ENCODE measurements around the gene SRSF12. TPM values are rescaled to one million over a fixed set of nuclear protein-coding genes. Genes with fewer than 3 reads are reported as not detected.

Gene SRSF12
- total and polyA plus RNA-seq, 8 donors: 0.37 to 1.6 (median 0.79) TPM

- FAIRE-seq: no peak
- ATAC-seq: no peak
- no peaks in the 10 kb centered on the region for H3K4me1 ChIP-seq
- intact Hi-C loops (cut with DNase I): no loop called here
- no peak overlapping the region for H3K27ac ChIP-seq
- no peak for DNase-seq
- H3K27me3 ChIP-seq: no peaks in the 10 kb centered on the region
- no peaks in the 10 kb centered on the region for H3K9me3 ChIP-seq
- WGBS, 2 donors: 59 to 80% methylated on average over 5 of the region's 5 CpGs
- no peak for TF ChIP-seq CTCF (IDR thresholded peaks at IDR 0.05)
- no peaks in the 10 kb centered on the region for H3K36me3 ChIP-seq
- H3K4me3 ChIP-seq: no peak overlapping the region
These were observed 59.2 kb downstream of the SRSF12 start for GRCh38 chr6:89058627-89059026.

- Histone ChIP-seq H3K36me3 (no peaks in the 10 kb centered on the region), H3K27ac (no peak overlapping the region), H3K4me1 (no peaks in the 10 kb centered on the region), H3K27me3 (no peaks in the 10 kb centered on the region), H3K9me3 (no peaks in the 10 kb centered on the region), H3K4me3 (no peak overlapping the region)
- intact Hi-C loops (cut with DNase I): no loop called here
- DNase-seq: no peak
- FAIRE-seq: no peak
- no peak for ATAC-seq
- 80% methylated on average over 2 of the region's 2 CpGs for WGBS, 2 donors
- TF ChIP-seq CTCF (IDR thresholded peaks at IDR 0.05): no peak
These were observed 60.1 kb downstream of the SRSF12 start for GRCh38 chr6:89057759-89058158.

- Histone ChIP-seq H3K4me3 (no peak overlapping the region), H3K27ac (no peak overlapping the region), H3K9me3 (no peaks in the 10 kb centered on the region), H3K4me1 (peaks cover 11 to 14% (median 12%) of the 10 kb centered on the region in 3 donors), H3K36me3 (no peaks in the 10 kb centered on the region), H3K27me3 (no peaks in the 10 kb centered on the region)
- no peak for ATAC-seq
- 88 to 92% methylated on average over 4 of the region's 4 CpGs for WGBS, 2 donors
- FAIRE-seq: no peak
- intact Hi-C loops (cut with DNase I): no loop called here
- DNase-seq: no peak
- no peak for TF ChIP-seq CTCF (IDR thresholded peaks at IDR 0.05)
These were observed 63.7 kb downstream of the SRSF12 start for GRCh38 chr6:89054208-89054607.

GRCh38 chr6:89051676-89052075, 66.2 kb downstream of the SRSF12 start:
- ATAC-seq: no peak
- peaks cover 11 to 20% (median 12%) of the 10 kb centered on the region in 3 donors for H3K4me1 ChIP-seq
- no peak for DNase-seq
- no peaks in the 10 kb centered on the region for H3K9me3 ChIP-seq
- 87 to 90% methylated on average over 3 of the region's 3 CpGs for WGBS, 2 donors
- no peak overlapping the region for H3K27ac ChIP-seq
- H3K4me3 ChIP-seq: no peak overlapping the region
- FAIRE-seq: no peak
- no peak for TF ChIP-seq CTCF (IDR thresholded peaks at IDR 0.05)
- intact Hi-C loops (cut with DNase I): no loop called here
- no peaks in the 10 kb centered on the region for H3K36me3 ChIP-seq
- no peaks in the 10 kb centered on the region for H3K27me3 ChIP-seq

- Histone ChIP-seq H3K36me3 (no peaks in the 10 kb centered on the region), H3K27ac (peak overlapping the region in 2 of 4 donors; percentile 31 to 80), H3K9me3 (no peaks in the 10 kb centered on the region), H3K4me3 (no peak overlapping the region), H3K27me3 (no peaks in the 10 kb centered on the region), H3K4me1 (peaks cover 11 to 20% (median 12%) of the 10 kb centered on the region in 3 donors)
- WGBS, 2 donors: 32 to 36% methylated on average over 3 of the region's 3 CpGs
- FAIRE-seq: no peak
- peak in 2 of 6 donors; percentile 25 to 29 for DNase-seq
- TF ChIP-seq CTCF (IDR thresholded peaks at IDR 0.05): no peak
- intact Hi-C loops (cut with DNase I): no loop called here
- ATAC-seq: peak; percentile 78 to 82 (median 81)
These were observed 67.2 kb downstream of the SRSF12 start for GRCh38 chr6:89050697-89051096.
